GM20000 (cell line): ENCODE data around the gene COX4I2.

ENCODE experiments used
- DNase-seq: peaks from one replicate; pipeline ENCODE4 v3.0.0; 2012; ENCODE audit warnings: low spot score
- TF ChIP-seq, protein P1 (sequence below): IDR thresholded peaks from 2 replicates; pipeline ENCODE4 v1.5.1; 2012; ENCODE audit warnings: mild to moderate bottlenecking, control low read depth; ENCODE audit errors: extremely low read depth, missing control alignments

COX4I2 gene

DNA sequence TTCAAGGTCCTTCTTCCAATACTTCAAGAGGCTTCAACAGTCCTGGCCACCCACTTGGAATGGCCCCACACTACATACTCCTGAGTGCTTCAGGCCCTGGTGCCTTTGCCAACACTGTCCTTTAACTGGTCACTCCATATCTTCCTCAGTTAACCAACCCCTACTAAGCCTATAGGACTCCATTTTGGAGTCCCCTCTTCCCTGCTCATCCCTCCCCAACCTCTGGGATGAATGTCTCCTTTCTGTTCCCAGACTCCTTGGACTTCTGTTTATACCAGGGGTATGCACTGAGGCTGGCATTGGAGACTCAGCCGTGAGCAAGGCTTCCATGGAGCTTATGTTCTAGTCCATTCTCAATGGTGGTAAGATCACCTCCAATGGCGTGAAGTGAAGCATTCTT lies 33.6 kb downstream of the COX4I2 start:
- no peak for DNase-seq
- TF ChIP-seq, protein P1, sequence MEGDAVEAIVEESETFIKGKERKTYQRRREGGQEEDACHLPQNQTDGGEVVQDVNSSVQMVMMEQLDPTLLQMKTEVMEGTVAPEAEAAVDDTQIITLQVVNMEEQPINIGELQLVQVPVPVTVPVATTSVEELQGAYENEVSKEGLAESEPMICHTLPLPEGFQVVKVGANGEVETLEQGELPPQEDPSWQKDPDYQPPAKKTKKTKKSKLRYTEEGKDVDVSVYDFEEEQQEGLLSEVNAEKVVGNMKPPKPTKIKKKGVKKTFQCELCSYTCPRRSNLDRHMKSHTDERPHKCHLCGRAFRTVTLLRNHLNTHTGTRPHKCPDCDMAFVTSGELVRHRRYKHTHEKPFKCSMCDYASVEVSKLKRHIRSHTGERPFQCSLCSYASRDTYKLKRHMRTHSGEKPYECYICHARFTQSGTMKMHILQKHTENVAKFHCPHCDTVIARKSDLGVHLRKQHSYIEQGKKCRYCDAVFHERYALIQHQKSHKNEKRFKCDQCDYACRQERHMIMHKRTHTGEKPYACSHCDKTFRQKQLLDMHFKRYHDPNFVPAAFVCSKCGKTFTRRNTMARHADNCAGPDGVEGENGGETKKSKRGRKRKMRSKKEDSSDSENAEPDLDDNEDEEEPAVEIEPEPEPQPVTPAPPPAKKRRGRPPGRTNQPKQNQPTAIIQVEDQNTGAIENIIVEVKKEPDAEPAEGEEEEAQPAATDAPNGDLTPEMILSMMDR = no peak

DNA sequence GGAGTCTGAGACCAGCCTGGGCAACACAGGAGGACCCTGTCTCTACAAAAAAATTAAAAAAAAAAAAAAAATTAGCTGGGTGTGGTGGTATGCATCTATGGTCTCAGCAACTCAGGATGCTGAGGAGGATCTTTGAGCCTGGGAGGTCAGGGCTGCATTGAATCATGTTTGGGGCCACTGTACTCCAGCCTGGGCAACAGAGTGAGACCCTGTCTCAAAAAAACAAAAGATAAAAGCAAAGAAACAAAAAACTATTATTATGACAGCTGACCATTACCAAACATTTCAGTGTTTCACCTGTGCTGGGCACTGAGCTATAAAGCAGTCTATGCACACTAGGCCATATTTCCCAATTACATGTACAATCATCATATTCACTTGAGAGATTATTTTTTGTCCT lies 35.7 kb downstream of the COX4I2 start:
- DNase-seq = no peak
- TF ChIP-seq, protein P1 = no peak

DNA sequence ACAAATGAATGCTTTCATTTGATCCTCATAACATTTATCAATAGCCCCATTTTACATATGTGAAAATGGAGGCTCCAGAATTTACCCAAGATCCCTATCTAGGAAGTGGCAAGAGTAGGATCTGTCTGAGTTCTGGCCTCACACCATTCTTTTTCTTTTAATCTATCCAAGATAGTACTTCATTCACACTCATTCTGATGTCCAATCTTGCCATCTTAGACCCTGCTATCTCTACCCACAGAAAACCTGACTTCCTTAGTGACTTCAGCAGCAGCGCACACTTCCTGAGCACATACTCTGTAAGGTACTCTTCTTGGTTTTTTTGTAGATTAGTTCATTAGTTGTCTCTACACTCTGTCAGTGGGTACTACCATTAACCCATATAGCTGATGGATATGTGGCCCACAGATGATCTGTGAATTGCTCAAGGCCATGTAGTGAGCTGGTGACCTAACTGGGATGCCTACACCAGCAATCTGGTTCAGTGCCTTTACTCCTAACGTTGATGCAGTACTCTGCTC lies 36.3 kb downstream of the COX4I2 start:
- TF ChIP-seq, protein P1 = no peak
- DNase-seq = no peak

DNA sequence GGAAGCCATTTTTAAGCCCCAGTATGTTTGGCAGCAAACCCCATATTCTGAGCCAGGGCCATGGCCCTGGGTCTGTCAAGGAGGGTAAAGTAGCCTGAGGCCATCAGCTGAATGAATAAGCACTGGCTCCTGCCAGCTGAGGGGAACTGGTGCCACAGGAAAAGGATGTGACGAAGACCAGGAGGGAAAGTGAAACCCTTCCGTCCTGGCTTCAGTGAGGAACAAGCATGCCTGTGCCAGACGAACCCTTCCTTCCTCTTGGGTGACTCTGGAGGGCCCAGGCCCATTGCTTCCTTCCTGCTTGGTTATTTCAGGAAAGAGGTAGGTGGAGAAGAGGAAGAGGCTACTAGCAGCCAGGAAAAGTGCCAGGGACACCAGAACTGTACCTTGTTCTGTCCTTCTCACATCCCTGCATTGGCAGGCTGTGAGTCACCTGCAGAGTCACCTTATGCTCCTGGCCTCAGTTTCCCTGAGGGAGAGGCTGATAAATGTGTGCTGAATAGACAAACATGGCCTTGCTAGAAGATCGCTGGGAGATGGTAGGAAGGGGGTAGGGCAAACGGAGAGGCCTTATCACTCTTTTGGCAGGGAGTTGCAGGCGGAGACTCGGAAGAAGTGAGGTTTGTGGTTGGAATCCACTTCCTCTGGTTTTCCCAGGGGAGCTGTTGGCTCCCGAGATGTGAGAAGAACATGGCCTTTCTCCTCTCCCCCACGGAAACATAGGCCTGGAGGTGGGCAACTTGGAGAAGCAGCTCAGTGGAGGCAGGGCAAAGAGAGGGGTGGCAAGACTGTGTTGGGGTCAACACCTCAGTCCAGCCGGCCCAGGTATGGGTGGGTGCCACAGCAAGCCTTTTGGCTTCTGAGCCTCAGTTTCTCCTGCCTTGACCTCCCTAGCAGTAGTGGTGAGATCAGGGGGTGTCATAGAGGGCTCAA lies 37.4 kb downstream of the COX4I2 start:
- TF ChIP-seq, protein P1 = no peak
- DNase-seq = peak; percentile 56

DNA sequence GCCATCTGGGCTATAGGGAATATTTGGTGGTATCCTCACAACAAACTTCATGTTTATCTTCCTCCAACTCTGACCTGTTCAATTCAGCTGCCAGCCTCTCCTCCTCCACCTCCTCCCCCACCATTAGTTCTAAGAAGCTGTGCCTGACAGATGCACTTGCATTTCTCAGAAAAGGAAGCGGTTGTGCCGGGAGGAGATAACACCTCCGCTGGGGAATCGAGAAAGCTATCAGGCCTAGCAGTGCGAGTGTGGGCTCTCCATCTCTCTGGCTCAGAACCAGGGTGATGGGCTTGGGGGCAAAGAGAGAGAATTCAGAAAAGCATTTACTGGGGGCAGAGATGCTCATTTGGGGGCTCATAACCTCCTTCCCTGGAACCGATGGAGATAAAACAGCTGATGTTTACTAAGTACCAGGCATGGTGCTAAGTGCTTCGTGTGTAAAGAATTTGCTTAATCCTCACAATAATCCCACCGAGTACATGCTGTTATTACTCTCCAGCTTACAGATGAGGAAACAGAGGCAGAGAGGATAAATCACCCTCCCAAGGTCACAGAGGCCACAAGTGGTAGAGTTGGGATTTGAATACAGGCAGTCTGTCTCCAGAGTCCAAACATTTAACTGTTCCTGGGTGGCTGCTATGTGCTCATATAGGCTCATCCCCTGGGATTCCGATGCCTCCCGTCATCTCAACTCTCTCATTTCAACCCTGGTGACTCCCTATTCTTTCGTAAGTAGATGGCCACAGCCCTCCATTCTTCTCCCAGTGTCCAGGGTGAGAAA lies 38.3 kb downstream of the COX4I2 start:
- TF ChIP-seq, protein P1 = no peak
- peak; percentile 47 for DNase-seq

DNA sequence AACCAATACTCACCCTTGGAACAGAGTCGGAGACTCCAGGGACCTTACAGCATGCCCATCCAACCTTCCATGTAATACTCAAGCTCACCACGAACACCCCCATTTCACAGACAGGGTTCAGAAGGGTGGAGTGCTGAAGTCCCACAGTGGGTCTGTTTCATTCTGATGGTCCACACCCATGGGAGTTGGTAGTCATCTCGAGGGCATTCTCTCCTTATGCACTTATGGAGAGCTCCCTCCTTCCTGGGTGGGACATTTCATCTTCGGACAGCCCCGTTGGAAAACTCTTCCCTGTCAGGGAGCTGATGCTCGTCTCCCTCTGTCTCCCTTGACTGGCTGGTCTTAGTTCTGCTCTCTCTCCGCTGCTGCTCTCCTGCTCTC lies 38.9 kb downstream of the COX4I2 start:
- no peak for DNase-seq
- TF ChIP-seq, protein P1 = no peak
